ENCODE measurements around the gene GXYLT1.
"Not testable (repeated sequence)": the region's sequence is repeated elsewhere in the genome, so short reads cannot be mapped to it uniquely, and the experiment has no call there.

Gene GXYLT1

GRCh38 chr12:42143452-42144157, 1.1 kb downstream of the GXYLT1 start:
- DNase-seq: no peak

DNA sequence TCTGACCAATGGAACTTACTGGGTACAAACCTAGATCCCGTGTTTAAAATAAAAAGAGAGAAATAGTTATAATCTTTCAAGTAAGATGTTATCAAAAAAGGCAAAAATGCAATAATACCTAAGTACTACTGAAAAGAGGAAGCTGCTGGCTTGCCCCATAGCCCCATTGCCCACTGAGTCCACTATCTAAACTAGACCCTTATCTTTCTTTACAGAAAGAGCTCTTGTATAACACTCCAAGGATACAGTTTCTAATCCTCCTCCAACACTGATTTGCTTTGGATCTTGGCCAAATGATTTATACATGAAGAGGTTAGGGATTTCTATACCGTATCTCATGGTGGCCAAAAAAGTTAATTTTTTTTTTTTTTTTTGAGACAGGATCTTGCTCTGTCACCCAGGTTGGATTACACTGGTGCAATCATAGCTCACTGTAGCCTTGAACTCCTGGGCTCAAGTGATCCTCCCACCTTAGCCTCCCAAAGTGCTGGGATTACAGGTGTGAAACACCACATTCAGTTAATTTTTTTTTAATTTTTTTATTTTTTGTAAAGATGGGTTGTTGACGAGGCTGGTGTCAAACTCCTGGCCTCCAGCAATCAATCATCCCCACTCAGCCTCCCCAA, 2.6 kb downstream of the GXYLT1 start:
- no peak for DNase-seq

GRCh38 chr12:42140901-42141300, 3.8 kb downstream of the GXYLT1 start:
- no peak for DNase-seq

DNA sequence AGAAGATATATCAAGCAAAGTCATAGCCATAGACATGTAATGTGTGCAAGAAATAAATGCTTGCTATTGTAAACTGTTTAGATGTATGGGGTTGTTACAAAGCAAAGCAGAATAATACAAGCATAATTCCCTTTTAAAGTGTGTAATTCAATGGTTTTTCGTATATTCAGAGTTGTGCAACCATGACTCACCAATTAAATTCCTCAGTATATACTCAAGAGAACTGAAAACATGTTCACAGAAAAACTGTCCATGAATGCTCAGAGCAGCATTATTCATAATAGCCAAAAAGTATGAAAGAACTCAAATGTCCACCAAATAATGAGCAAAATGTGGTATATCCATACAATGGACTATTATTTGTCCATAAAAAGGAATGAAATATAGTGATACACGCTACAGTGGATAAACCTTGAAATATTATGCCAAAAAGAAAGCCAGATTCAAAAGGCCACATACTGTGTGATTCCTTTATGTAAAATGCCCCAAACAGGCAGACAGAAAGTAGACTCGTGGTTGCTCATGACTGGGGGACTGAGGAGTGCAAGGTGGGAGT, 9.3 kb downstream of the GXYLT1 start:
- no peak for DNase-seq

DNA sequence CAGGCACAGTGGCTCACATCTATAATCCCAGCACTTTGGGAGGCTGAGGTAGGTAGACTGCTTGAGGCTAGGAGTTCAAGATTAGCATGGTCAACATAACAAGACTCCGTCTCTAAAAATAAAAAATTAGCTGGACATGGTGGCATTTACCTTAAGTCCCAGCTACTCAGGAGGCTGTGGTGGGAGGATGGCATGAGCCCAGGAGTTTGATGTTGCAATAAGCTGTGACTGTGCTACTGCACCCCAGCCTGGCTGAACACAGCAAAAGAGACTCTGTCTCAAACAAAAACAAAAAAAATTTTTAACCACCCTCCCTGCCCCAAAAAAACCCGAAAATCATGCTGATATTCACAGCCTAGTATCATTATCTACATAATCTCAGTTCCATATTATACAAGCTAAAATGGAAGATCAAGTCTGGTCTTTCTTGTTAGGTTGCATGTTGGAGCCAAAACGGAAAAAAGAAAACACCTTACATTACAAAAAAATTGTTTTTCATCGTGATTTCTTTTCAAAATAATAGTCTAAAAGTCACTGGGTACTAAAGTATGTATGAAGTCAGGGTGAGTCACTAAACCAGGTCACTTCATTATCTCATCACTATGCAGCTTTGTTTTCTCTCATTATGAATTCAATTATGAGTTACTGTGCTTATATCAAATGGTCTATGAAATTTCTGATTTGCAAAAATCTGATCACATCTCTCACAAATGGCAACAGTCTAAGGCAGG, 13.8 kb downstream of the GXYLT1 start:
- no peak for DNase-seq

DNA sequence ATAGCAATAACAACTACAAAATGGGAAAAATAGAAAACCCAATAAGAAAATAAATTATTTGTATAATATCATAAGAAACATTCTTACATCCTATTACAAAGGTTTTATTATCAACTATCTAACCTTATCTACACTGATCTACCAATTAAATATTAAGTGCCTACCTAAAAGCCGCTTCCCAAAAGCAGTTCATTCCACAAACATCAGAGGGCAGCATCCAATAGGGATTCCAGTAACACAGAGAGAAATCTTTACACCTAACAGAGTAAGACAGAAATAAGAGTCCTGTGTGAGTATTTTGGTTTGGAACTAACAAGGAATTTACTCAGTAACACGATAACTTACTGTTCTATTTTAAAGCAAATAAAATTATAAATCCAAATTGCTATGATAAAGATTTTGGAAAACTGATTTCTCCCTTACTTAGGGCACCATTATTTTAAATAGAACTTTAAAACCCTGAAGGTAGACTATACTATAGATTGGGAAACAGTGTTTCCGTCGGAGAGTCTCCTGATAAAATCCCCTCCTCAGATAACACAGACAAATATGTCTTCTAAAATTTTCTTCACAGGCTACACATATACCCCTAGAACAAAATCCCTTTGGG, 15.0 kb downstream of the GXYLT1 start:
- DNase-seq: peak; percentile 24 to 67

DNA sequence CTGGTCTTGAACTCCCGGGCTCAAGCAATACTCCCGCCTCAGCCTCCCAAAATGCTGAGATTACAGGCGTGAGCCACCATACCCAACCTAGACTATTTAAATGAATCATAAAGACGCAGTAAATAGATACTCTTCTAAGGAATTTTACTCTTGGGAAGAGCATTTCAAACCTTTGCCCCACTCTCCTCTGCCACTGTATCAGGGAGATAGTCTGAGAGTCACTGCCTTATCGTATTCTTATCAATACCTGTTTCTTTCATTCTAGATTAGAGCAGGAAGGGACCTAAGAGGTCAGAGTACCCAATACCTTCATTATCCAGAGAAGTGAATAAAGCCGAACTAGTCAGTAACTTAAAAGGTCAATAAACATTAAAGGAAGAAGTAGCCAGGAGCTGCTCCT, 15.8 kb downstream of the GXYLT1 start:
- no peak for DNase-seq

DNA sequence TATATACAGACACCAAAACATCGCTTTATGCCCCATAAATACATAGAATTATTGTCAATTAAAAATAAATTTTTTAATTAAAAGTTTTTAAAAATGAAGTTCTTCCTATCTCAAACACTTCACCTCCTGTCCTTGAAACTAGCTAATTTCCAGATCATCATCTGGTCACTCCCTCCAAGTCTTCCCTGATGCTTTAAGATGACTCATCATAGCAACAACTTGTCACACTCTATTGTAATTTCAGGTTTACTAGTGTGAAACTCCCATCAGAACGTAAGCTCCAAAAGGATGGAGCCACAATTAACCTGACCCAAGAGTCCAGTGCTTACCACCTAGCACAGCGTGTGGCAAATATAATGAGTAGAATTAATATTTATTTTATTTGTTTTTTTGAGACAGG, 16.3 kb downstream of the GXYLT1 start:
- DNase-seq: no peak

GRCh38 chr12:42126963-42127362, 17.7 kb downstream of the GXYLT1 start:
- DNase-seq: no peak

- DNase-seq: no peak
These were observed 19.3 kb downstream of the GXYLT1 start for GRCh38 chr12:42125388-42125767.

DNA sequence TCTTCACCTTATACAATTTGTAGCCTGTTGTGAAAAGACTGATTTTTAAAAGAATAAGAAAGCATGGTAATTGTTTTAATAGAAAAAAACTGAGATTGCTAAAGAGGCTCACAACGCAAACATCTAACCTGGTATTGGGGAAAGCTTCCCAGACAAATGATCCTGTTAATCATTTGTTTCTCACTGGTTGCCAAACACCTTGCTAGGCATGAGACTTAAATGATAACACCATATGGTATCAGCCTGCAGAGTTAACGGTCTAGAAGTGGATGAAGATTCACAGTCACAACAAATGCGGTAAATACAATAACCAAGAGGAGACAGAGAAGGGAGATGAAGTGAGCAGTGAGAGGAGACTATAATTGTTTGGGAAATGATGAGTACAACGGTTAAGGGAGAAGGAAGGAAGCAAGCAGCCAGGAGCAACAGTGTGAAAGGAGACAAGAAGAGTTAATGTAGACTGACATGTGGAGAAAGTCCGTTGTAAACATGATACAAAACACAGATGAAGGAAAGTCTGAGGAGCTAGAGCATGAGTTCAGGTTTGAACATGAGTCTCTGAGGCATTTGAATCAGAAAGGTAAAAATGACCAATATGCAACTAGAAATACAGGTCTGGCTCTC, 19.8 kb downstream of the GXYLT1 start:
- DNase-seq: no peak

- DNase-seq: no peak
These were observed 25.5 kb downstream of the GXYLT1 start for GRCh38 chr12:42119085-42119633.

GRCh38 chr12:42118136-42118879, 26.4 kb downstream of the GXYLT1 start:
- DNase-seq: no peak

DNA sequence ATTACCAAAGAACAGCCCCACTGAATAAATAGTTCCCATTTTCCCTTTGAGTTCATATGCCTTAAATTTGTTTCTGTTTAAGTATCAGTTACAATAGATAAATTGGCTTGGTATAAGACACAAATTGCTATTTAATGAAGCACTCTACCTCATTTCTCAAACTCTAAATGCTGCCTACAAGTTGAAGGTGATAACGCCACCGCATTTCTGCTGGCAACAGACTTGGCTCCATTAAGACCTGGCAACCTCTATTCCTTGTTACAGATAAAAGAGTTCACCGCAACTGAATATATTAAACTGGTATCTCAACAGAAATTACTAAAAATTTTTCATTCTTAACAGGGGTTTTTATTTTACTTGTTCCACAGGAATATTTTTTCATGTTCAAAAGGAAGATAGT, 35.6 kb downstream of the GXYLT1 start:
- no peak for DNase-seq

DNA sequence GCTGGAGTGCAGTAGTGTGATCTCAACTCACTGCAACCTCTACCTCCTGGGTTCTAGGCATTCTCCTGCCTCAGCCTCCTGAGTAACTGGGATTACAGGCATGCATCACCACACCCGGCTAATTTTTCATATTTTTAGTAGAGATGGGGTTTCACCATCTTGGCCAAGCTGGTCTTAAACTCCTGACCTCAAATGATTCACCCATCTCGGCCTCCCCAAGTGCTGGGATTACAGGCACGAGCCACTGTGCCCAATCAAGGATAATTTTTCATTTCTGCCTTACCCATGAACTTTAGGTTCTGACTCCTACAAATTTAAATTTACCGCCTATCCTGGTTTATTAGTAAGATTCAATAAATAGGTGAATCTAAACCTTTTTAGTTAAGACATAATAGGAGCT, 37.9 kb downstream of the GXYLT1 start:
- DNase-seq: not testable (repeated sequence)

- no peak for DNase-seq
These were observed 39.9 kb downstream of the GXYLT1 start for GRCh38 chr12:42104784-42105183.

- peak in 1 of 2 donors; percentile 5 for DNase-seq
These were observed 40.6 kb downstream of the GXYLT1 start for GRCh38 chr12:42104087-42104486.

DNA sequence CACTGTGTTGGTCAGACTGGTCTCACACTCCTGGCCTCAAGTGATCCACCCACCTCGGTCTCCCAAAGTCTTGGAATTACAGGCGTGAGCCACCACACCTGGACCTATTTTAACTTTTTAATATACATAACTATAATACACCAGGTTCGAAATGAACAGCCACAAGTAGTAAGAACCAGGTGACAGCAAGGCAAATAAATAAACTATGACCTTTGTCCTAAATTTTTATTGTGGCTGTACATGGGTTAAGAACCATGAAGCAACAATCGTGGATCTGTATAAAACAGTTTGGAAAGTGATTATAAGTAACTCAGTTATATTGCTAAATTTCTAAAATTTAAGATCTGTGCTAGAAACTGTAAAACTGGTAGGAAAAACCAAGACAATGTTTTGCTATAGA, 41.5 kb downstream of the GXYLT1 start:
- no peak for DNase-seq

- no peak for DNase-seq
These were observed 42.0 kb downstream of the GXYLT1 start for GRCh38 chr12:42102720-42103119.

DNA sequence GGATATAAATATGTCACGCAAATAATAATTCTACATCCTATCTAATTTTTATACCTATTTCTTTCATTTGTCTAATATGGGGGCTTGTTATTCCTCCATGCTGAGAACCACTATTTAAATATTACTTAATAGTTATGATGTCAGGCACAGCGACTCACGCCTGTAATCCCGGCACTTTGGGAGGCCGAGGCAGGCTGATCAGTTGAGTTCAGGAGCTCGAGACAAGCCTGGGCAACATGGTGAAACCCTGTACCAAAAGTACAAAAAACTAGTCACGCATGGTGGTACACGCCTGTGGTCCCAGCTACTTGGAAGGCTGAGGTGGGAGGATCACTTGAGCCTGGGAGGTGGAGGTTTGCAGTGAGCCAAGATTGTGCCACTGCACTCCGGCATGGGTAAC, 45.2 kb downstream of the GXYLT1 start:
- no peak for DNase-seq

GRCh38 chr12:42097971-42098370, 46.7 kb downstream of the GXYLT1 start:
- no peak for DNase-seq

DNA sequence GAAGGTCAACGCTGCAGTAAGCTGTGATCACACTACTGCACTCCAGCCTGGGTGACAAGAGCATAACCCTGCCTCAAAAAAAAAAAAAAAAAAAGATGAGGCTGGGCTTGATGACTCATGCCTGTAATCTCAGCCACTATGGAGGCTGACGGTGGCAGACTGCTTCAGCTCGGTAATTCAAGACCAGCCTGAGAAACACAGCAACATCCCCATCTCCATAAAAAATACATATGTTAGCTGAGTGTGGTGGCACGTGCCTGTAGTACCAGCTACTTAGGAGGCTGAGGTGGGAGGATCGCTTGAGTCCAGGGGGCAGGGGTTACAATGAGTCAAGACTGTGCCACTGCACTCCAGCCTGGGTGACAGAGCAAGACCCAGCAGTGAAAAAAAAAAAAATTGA, 50.4 kb downstream of the GXYLT1 start:
- no peak for DNase-seq
